ENCODE measurements around the gene PPP3CA. TPM values are rescaled to one million over a fixed set of nuclear protein-coding genes. Genes with fewer than 3 reads are reported as not detected.

Gene PPP3CA
- total and polyA plus RNA-seq, 2 experiments from 2014 or later, result 27.0 to 45.2 TPM

- TF ChIP-seq ZNF462 (CRISPR knock-in tag; IDR thresholded peaks at IDR 0.05) (no peak), CREB1 (CRISPR knock-in tag; IDR thresholded peaks at IDR 0.05; ENCODE audit: low read depth) (no peak)
These were observed 37.4 kb downstream of the PPP3CA start (continued) for GRCh38 chr4:101309925-101310324.

- Histone ChIP-seq H3K27me3 (ENCODE audit: insufficient read depth) (no peaks in the 10 kb centered on the region), H3K27ac (ENCODE audit: low read depth) (no peak overlapping the region), H3K36me3 (ENCODE audit: insufficient read depth) (no peaks in the 10 kb centered on the region), H3K79me2 (replicated peaks; ENCODE audit: insufficient read depth) (peaks cover 43% of the 10 kb centered on the region; the same call in 1 of the 2 replicates), H3K9me2 (ENCODE audit: insufficient read depth) (no peaks in the 10 kb centered on the region), H3K4me2 (no peak overlapping the region), H4K20me1 (replicated peaks; ENCODE audit: insufficient read depth) (no peaks in the 10 kb centered on the region), H3K4me1 (ENCODE audit: insufficient read depth) (peaks cover 31% of the 10 kb centered on the region), H2AFZ (no peak overlapping the region), H3K4me3 (no peak overlapping the region), H3F3A (replicated peaks; ENCODE audit: low read depth) (no peaks in the 10 kb centered on the region)
- no peak for DNase-seq (ENCODE audit: low spot score)
- Mint-ChIP-seq H3K4me3 (no peak overlapping the region), H3K27me3 (ENCODE audit: insufficient read depth, low read depth, poor library complexity) (no peaks in the 10 kb centered on the region), H3K4me1 (peaks cover 35% of the 10 kb centered on the region), H3K9me3 (no peaks in the 10 kb centered on the region), H3K27ac (no peak overlapping the region), H3K36me3 (ENCODE audit: low read depth) (no peaks in the 10 kb centered on the region)
- no peak for ATAC-seq
- TF ChIP-seq CTCF (conservative IDR thresholded peaks at IDR 0.05; ENCODE audit: low read depth in 2 of 2) (no peak), REST (IDR thresholded peaks at IDR 0.05; ENCODE audit: unreplicated experiment) (no peak), EZH2phosphoT487 (IDR thresholded peaks at IDR 0.05; ENCODE audit: unreplicated experiment) (no peak), ZNF331 (CRISPR knock-in tag; IDR thresholded peaks at IDR 0.05; ENCODE audit: low read depth) (no peak), POLR2AphosphoS5 (IDR thresholded peaks at IDR 0.05; ENCODE audit: low read depth) (no peak), ZNF114 (CRISPR knock-in tag; IDR thresholded peaks at IDR 0.05) (no peak), CREB1 (CRISPR knock-in tag; IDR thresholded peaks at IDR 0.05; ENCODE audit: low read depth) (no peak)
These were observed 39.4 kb downstream of the PPP3CA start for GRCh38 chr4:101307899-101308298.
